Right atrium auricular region (tissue), 2 donors: ENCODE results near the gene LRRC7. TPM values are rescaled to one million over a fixed set of nuclear protein-coding genes. Genes with fewer than 3 reads are reported as not detected.

Source experiments
- DNase-seq: peaks from one replicate; pipeline ENCODE4 v3.0.0-alpha.2; 2019; ENCODE audit warnings: low spot score
- H3K27ac ChIP-seq, 2 donors: fragments of 200-600 bp; sonication (generic); 1 replicate in 1 of 2; 2 replicates in 1 of 2; pipeline ENCODE4 v1.5.1; 2016 to 2019
- H3K27me3 ChIP-seq, 2 donors: fragments of 200-600 bp; sonication (generic); one replicate each; pipeline versions ENCODE4 v1.5.1 to v1.6.0; 2017 to 2019
- H3K36me3 ChIP-seq: fragments of 200-600 bp; sonication (generic); one replicate; pipeline ENCODE4 v1.5.1; 2016
- H3K4me1 ChIP-seq, 2 donors: fragments of 200-600 bp; sonication (generic); one replicate each; pipeline versions ENCODE4 v1.5.1 to v1.6.0; 2017 to 2019
- H3K4me3 ChIP-seq, 2 donors: fragments of 200-600 bp; sonication (generic); 1 replicate in 1 of 2; 2 replicates in 1 of 2; pipeline ENCODE4 v1.5.1; 2017 to 2019; ENCODE audit warnings: mild to moderate bottlenecking in 1 of 2, moderate library complexity in 1 of 2
- H3K9me3 ChIP-seq, 2 donors: fragments of 200-600 bp; sonication (generic); one replicate each; pipeline ENCODE4 v1.5.1; 2019
- total RNA-seq, 2 donors: library from RNA; depleted of rRNA; stranded (reverse); fragments of >200 nt; gene quantifications; one replicate each; pipeline ENCODE4 v1.1.0, GENCODE V29; 2016
- TF ChIP-seq, protein P1 (sequence below), 2 donors: fragments of 200-600 bp; sonication (generic); IDR thresholded peaks; one replicate each; pipeline ENCODE4 v1.5.1; 2019; ENCODE audit warnings: antibody characterized with exemption in 2 of 2

LRRC7 gene
- total RNA-seq, 2 donors from 2014 or later: 0.75 to 14.3 TPM

DNA sequence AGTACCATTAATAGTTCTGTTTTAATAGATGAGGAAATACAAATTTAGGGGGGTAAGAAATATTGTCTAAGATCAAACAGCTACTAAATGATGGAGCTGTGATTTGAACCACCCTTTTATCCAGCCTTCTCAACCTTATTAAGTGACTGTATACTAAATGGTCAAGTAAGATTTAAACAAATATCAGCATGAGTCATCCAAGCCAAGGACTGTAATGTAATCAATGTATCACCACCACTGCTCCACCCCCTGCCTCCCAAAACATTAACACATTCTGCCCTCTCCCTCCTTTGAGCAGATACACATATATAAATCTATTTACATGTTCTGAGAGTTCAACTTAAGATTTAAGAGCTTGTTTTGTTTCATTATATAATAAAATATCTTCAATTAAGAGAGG, 578.8 kb downstream of the LRRC7 start:
- Histone ChIP-seq H3K4me3 (no peak overlapping the region), H3K9me3 (no peaks in the 10 kb centered on the region), H3K27ac (no peak overlapping the region), H3K36me3 (peaks cover 19% of the 10 kb centered on the region), H3K4me1 (peaks cover 0 to 3% of the 10 kb centered on the region in 2 donors), H3K27me3 (no peaks in the 10 kb centered on the region)
- DNase-seq: no peak
- TF ChIP-seq, protein P1, sequence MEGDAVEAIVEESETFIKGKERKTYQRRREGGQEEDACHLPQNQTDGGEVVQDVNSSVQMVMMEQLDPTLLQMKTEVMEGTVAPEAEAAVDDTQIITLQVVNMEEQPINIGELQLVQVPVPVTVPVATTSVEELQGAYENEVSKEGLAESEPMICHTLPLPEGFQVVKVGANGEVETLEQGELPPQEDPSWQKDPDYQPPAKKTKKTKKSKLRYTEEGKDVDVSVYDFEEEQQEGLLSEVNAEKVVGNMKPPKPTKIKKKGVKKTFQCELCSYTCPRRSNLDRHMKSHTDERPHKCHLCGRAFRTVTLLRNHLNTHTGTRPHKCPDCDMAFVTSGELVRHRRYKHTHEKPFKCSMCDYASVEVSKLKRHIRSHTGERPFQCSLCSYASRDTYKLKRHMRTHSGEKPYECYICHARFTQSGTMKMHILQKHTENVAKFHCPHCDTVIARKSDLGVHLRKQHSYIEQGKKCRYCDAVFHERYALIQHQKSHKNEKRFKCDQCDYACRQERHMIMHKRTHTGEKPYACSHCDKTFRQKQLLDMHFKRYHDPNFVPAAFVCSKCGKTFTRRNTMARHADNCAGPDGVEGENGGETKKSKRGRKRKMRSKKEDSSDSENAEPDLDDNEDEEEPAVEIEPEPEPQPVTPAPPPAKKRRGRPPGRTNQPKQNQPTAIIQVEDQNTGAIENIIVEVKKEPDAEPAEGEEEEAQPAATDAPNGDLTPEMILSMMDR (IDR thresholded peaks at IDR 0.05): no peak

GRCh38 chr1:70150444-70150843, 582.7 kb downstream of the LRRC7 start:
- Histone ChIP-seq H3K36me3 (peaks cover 14% of the 10 kb centered on the region), H3K9me3 (no peaks in the 10 kb centered on the region), H3K4me3 (no peak overlapping the region), H3K27me3 (no peaks in the 10 kb centered on the region), H3K27ac (no peak overlapping the region), H3K4me1 (no peaks in the 10 kb centered on the region)
- TF ChIP-seq, protein P1 (IDR thresholded peaks at IDR 0.05): no peak
- no peak for DNase-seq

DNA sequence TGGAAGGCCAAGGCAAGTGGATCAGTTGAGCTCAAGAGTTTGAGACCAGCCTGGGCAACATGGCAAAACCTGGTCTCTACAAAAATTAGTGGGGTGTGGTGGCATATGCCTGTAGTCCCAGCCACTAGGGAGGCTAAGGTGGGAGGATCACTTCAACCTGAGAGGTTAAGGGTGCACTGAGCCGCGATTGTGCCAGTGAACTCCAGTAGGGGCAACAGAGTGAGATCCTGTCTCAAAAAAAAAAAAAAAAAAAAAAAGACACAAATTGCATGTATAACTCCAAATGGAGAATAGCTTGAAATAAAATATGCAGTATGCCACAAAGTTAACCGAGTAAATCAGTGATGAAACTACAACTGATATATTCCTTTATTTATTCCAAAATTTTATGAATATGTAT, 586.0 kb downstream of the LRRC7 start:
- no peaks in the 10 kb centered on the region for H3K36me3 ChIP-seq
- H3K9me3 ChIP-seq: no peaks in the 10 kb centered on the region
- H3K27me3 ChIP-seq: no peaks in the 10 kb centered on the region
- H3K4me3 ChIP-seq: no peak overlapping the region
- H3K27ac ChIP-seq: no peak overlapping the region
- TF ChIP-seq, protein P1 (IDR thresholded peaks at IDR 0.05): no peak
- no peak for DNase-seq
- no peaks in the 10 kb centered on the region for H3K4me1 ChIP-seq

- H3K36me3 ChIP-seq: no peaks in the 10 kb centered on the region
Observed at GRCh38 chr1:70156529-70157120, 588.9 kb downstream of the LRRC7 start.

GRCh38 chr1:70164350-70164749, 596.6 kb downstream of the LRRC7 start:
- TF ChIP-seq, protein P1 (IDR thresholded peaks at IDR 0.05): no peak
- no peaks in the 10 kb centered on the region for H3K4me1 ChIP-seq

More at GRCh38 chr1:70156529-70157120, 588.9 kb downstream of the LRRC7 start:
- H3K4me3 ChIP-seq: no peak overlapping the region
- H3K4me1 ChIP-seq: no peaks in the 10 kb centered on the region
- H3K9me3 ChIP-seq: no peaks in the 10 kb centered on the region
- H3K27ac ChIP-seq: no peak overlapping the region
- no peak for DNase-seq
- H3K27me3 ChIP-seq: no peaks in the 10 kb centered on the region
- TF ChIP-seq, protein P1 (IDR thresholded peaks at IDR 0.05): no peak

DNA sequence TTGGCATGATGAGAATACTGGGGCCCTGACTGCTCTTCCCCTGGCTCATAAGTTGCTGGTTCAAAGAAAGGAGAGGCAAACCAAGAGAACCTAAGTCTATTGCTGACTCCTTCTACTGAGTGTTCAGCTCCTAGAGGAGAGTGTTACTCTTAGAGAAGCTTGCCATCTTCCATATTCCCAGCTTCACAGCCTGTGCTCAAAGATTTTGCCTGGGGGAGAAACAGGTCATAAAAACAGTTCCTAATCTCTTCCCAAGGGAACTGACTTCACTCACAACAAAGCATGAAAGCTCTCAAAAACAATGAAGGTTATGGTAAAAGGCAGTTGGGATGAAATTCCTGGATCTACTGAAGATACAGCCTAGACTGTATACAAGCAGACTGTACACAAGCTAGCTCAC, 600.6 kb downstream of the LRRC7 start:
- TF ChIP-seq, protein P1 (IDR thresholded peaks at IDR 0.05): no peak
- Histone ChIP-seq H3K9me3 (no peaks in the 10 kb centered on the region), H3K27ac (no peak overlapping the region), H3K4me1 (no peaks in the 10 kb centered on the region), H3K4me3 (no peak overlapping the region), H3K36me3 (peaks cover 3% of the 10 kb centered on the region), H3K27me3 (no peaks in the 10 kb centered on the region)
- DNase-seq: no peak

More at GRCh38 chr1:70164350-70164749, 596.6 kb downstream of the LRRC7 start:
- no peaks in the 10 kb centered on the region for H3K36me3 ChIP-seq
- no peak overlapping the region for H3K27ac ChIP-seq
- H3K9me3 ChIP-seq: no peaks in the 10 kb centered on the region
- DNase-seq: no peak
- no peaks in the 10 kb centered on the region for H3K27me3 ChIP-seq
- no peak overlapping the region for H3K4me3 ChIP-seq
